22Rv1 (cell line): ENCODE results near the gene SLC29A3.

Experiments
- H3K27ac ChIP-seq: fragments of 450-650 bp; 2 replicates; pipeline ENCODE4 v1.5.1; 2017
- CTCF ChIP-seq: fragments of 450-650 bp; IDR thresholded peaks from 2 replicates; pipeline ENCODE4 v1.5.1; 2017; ENCODE audit warnings: mild to moderate bottlenecking
- ZFX ChIP-seq: fragments of 450-650 bp; IDR thresholded peaks from 2 replicates; pipeline ENCODE4 v1.6.1; 2017; ENCODE audit warnings: antibody characterized with exemption, borderline replicate concordance

The SLC29A3 gene

DNA sequence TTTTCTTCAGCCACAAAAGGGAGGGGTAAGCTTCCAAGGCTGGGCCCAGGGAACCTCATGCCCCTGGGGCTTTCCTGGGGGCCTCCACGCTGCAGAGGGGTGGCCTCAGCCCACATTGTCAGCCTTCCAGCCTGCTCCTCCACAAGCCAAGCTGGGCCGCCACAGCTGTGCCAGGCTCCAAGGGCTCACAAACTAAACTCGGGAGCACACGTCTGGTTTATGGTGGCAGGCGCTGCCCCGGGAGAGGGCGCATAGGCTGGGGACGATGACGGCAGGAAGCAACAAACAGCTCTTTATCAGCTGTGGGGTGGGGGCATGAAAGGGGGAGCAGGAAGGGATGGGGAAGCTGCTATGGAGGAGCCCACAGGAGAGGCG is 71.4 kb downstream of the SLC29A3 start:
- no peak for TF ChIP-seq ZFX
- H3K27ac ChIP-seq, result no peak overlapping the region

DNA sequence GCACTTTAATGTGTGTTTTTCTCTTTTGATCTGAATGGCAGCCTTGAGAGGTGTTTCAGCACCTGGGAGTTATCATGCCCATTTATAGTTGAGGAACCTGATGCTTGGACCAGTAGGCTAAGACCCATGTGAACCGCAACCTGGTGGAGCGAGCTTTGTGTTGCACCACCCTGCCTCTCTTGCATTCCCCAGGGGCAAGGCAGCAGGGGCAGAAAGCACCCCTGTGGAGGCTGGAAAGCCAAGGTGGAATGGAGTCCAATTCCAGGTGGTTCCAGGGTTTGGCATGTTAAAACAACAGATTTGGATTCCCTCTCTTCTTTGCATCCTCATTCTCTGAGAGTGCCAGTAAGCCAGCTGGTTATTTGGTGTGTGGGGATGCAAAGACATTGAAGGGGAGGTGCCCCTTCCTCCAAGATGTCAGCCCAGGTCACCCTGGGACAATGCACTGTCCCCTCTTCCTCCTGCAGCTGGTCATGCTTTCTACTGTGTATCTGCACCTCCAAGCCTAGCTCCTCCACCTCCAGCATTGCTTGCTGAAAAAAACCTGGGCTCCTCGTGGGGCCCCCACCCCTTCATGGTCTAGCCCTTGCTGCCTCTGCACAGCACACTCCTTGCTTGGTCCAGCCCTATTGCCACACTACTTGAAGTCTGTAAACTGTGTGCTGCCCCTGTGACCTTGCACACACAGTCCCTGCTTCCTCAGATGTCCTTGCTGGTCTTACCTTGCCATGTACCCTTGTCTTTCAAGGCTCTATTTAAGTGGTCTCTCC is 72.0 kb downstream of the SLC29A3 start:
- TF ChIP-seq ZFX (no peak), CTCF (no peak)
- H3K27ac ChIP-seq, result no peak overlapping the region

DNA sequence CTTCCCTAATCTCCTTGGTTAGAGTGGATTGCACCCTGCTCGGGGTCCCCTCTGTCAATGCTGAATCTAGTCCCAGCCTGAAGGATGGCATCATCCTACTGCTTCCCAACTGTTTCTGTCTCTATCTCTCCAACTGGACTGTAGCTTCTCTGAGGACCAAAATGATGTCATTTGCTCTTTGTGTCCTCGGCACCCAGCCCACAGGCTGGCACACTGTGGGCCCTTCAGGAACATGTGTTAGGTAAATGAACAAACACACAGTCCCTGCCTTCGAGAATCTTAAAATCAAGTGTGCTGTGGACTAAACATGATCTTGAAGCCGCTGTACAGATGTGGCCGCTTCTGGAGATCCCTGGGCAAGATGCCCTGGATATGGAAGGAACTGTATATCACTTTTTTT is 72.6 kb downstream of the SLC29A3 start:
- H3K27ac ChIP-seq, result no peak overlapping the region
- TF ChIP-seq ZFX, result no peak

DNA sequence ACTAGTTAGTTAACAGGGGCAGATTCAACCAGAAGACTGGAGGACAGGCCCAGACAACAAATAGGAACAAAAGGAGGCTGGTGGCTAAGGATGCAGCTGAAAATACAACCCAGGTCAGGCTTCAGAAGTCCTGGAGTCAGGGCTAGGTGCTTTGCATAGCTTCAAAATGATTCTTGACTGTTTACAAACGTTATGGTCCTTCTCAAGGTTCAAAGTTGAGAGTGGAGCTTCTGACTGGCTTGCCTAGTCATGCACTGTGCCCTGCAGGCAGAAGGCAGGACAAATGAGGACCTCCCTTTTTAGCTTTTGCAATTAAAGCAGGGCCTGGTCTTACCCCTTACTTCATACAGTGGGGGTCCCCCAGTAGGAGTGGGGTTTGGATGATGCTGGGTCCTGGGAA is 73.2 kb downstream of the SLC29A3 start:
- TF ChIP-seq CTCF (no peak), ZFX (no peak)

GRCh38 chr10:71392791-71393781 is 74.0 kb downstream of the SLC29A3 start:
- TF ChIP-seq ZFX, result no peak
- TF ChIP-seq CTCF, result no peak
- no peak overlapping the region for H3K27ac ChIP-seq

More for the DNA sequence above, 73.2 kb downstream of the SLC29A3 start:
- H3K27ac ChIP-seq, result no peak overlapping the region

DNA sequence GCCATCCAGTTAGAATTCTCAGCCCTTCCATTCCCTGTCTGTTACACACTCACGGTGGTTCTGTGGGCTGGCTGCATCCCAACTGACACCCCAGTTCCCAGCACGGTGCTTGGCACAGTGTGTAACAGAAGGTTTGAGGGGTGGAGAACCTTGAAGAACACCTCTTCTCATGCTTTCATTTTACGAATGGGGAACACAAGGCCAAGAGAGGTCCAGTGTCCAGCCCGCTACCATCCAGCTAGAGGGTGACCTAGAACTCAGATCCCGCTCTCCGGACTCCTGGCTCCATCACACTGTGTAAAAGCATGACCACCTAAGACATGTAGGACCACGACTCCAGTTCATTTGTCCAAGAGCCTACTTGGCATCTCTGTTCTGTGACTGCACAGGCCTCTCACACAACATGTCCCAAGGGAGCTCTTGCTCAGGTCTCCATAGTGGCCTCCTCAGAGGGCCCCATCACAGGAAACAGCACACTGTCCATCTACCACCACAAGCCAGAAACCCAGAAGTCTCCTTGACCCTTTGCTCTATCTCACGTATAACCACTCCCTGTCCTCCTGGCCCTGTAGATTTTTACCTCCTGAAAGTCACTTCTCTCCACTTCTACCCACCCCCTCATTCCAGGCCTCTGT is 74.9 kb downstream of the SLC29A3 start:
- no peak overlapping the region for H3K27ac ChIP-seq
- TF ChIP-seq CTCF (no peak), ZFX (no peak)

DNA sequence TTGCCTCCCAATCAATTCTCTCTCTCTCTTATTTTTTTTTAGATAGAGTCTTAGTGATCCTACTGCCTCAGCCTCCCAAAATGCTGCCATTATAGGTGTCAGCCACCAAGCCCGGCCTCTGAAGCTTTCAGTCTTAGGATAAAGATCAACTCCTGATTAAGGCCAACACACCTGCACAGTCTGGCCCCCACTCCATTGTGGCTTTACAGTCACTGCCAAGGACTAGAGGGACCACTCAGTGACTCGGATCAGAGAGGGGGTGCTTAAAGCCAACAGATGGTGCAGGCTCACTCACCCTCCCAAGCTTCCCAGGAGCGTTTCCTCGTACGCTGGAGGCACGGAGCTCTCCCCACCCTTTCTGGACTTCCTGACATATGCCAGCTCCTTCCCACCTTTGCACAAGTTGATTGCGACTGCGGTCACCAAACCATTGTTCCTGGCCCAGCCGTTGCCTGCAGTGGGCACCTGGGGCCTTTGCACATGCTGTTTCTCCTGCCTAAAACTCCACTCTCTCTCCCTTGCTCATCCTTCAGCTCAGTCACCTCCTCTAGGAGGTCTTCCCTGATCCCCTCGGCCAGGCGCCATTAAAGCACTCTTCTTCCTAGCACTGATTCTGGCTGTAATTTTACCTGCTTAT is 76.0 kb downstream of the SLC29A3 start:
- TF ChIP-seq ZFX (no peak), CTCF (no peak)
- H3K27ac ChIP-seq, result no peak overlapping the region
